Measurements from ENCODE around the gene CDK13. TPM values are rescaled to one million over a fixed set of nuclear protein-coding genes. Genes with fewer than 3 reads are reported as not detected.
"Not testable (repeated sequence)": the region's sequence is repeated elsewhere in the genome, so short reads cannot be mapped to it uniquely, and the experiment has no call there.

The CDK13 gene
- total RNA-seq, 2 experiments from 2014 or later: 29.6 to 30.5 TPM

GRCh38 chr7:40117199-40117598 is 167.1 kb downstream of the CDK13 start:
- H3K27me3 Mint-ChIP-seq; POLR2A ChIA-PET; H3K36me3 Mint-ChIP-seq; H3K9me3 Mint-ChIP-seq; H3K4me1 Mint-ChIP-seq (ENCODE audit: low read depth); DNase-seq; CTCF ChIA-PET; H3K27ac Mint-ChIP-seq; intact Hi-C loops (cut with micrococcal nuclease); H3K4me3 Mint-ChIP-seq: not testable (repeated sequence)

GRCh38 chr7:40118201-40118600 is 168.1 kb downstream of the CDK13 start:
- H3K9me3 Mint-ChIP-seq; H3K27me3 Mint-ChIP-seq; intact Hi-C loops (cut with micrococcal nuclease); H3K36me3 Mint-ChIP-seq; H3K4me3 Mint-ChIP-seq; DNase-seq; H3K27ac Mint-ChIP-seq; POLR2A ChIA-PET; CTCF ChIA-PET; H3K4me1 Mint-ChIP-seq (ENCODE audit: low read depth): not testable (repeated sequence)

DNA sequence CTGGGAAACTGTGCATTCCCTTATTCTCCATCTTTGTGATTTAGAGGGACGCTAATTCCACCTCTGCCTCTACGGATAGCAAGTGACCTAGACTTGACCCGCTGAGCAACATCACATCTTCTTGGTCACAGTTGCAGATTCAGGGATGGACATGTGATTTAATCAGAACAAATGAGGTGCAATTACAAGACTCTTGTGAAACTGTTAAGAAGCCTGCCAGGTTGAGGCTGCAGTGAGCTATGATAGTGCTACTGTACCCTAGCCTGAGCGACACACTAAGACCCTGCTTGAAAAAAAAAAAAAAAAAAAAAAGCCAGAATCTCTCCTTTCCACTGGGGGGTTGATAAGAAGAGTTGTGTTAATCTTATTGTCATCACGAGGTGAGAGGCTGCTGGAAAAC is 170.0 kb downstream of the CDK13 start:
- Mint-ChIP-seq H3K9me3 (no peaks in the 10 kb centered on the region), H3K4me1 (ENCODE audit: low read depth) (no peaks in the 10 kb centered on the region), H3K4me3 (no peak overlapping the region), H3K27ac (no peak overlapping the region), H3K36me3 (peaks cover 3% of the 10 kb centered on the region), H3K27me3 (no peaks in the 10 kb centered on the region)
- intact Hi-C loops (cut with micrococcal nuclease): no loop called here
- ChIA-PET CTCF (no interaction called here), POLR2A (interaction anchor here (0.6 kb wide), 1 partner anchor 1394 kb away, joined by 4 read pairs; no protein-coding TSS in a partner anchor)
- DNase-seq: no peak

DNA sequence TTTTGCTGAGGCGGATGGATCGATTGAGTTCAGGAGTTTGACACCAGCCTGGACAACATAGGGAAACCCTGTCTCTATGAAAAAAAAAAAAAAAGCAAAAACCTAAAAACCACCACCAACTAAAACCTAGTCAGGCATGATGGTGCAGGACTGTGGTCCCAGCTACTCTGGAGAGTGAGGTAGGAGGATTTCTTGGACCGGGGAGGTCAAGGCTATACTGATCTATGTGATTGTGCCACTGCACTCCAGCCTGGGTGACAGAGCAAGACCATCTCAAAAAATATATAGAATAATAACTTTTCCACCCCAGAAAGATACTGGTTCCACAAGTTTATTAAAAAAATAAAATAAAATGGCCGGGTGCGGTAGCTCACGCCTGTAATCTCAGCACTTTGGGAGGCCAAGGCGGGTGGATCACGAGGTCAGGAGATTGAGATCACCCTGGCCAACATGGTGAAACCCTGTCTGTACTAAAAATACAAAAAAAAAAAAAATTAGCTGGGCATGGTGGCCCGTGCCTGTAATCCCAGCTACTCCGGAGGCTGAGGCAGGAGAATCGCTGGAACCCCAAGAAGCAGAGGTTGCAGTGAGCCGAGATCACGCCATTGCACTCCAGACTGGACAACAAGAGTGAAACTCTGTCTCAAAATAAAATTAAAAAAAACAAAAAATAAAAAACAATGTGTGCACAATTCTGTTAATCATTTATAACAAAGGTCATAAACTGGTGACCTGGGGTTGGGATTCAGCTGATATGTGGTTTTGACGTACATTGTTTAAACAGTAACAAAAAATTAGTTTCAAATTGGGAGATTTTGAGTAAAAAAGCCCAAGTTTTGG is 172.3 kb downstream of the CDK13 start:
- H3K27me3 Mint-ChIP-seq; H3K9me3 Mint-ChIP-seq; H3K4me3 Mint-ChIP-seq; POLR2A ChIA-PET; intact Hi-C loops (cut with micrococcal nuclease); DNase-seq; H3K27ac Mint-ChIP-seq; H3K4me1 Mint-ChIP-seq (ENCODE audit: low read depth); H3K36me3 Mint-ChIP-seq: not testable (repeated sequence)
- CTCF ChIA-PET: interaction anchor here (0.6 kb wide), 2 partner anchors 14 to 1353 kb away, joined by 3 read pairs; no protein-coding TSS in a partner anchor

GRCh38 chr7:40122940-40123254 is 172.8 kb downstream of the CDK13 start:
- ChIA-PET CTCF (interaction anchor here (0.6 kb wide), 1 partner anchor 14 kb away, joined by 3 read pairs; no protein-coding TSS in a partner anchor), POLR2A (no interaction called here)
- Mint-ChIP-seq H3K4me3 (no peak overlapping the region), H3K36me3 (peaks cover 4% of the 10 kb centered on the region), H3K27ac (no peak overlapping the region), H3K9me3 (no peaks in the 10 kb centered on the region), H3K4me1 (ENCODE audit: low read depth) (peaks cover 1% of the 10 kb centered on the region), H3K27me3 (no peaks in the 10 kb centered on the region)
- intact Hi-C loops (cut with micrococcal nuclease): no loop called here
- DNase-seq: no peak

DNA sequence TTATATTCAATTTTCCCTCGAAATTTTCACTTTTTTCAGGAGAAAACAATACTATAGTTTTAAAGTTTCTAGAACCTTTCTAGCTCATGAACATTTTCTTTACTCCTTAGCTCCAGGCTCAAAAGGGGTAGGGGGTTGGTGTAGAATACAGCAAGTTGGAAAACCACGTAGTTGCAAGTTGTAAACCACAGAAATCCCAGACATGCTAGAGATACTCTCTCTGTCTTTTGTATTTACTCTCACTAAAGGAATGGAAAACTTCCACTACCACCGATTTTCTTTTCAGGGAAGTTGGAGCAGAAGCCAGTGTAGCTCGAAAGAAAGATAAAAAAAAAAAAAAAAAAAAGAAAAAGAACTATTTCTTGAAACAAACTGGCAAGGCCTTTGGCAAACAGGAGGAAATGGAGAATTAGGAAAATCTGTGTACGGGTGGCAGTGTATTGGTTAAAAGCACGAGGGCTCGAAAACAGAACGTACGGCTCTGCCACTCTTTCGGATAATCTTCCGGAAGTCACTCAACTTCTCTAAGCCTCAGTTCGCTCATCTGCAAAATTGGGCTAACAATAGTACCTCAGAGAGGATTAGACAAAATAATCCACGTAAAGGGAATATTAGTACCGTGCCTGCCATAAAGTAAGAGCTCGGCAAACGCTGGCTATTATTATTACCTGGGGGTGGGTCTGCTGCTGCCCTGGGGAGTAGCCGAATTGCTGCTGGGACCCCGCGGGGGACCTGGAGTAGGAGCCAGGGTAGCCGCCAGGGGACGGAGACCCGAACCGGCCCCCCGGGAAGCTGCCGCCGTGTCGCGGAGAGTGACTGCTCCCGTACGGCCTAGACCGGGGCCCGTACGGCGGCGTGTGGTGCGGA is 183.7 kb downstream of the CDK13 start:
- Mint-ChIP-seq H3K4me3 (peak overlapping the region; percentile 92), H3K4me1 (ENCODE audit: low read depth) (peaks cover 26% of the 10 kb centered on the region), H3K27me3 (peaks cover 3% of the 10 kb centered on the region), H3K36me3 (peaks cover 5% of the 10 kb centered on the region), H3K9me3 (no peaks in the 10 kb centered on the region), H3K27ac (peak overlapping the region; percentile 97)
- POLR2A ChIA-PET: interaction anchor here (0.6 to 1.6 kb wide), 6 partner anchors 10 to 1225 kb away, joined by 3 to 6 read pairs (median 4); partner anchors contain the start of genes CDK13 and VPS41
- DNase-seq: no peak
- intact Hi-C loops (cut with micrococcal nuclease): loop anchor here (1.0 to 5.0 kb wide), 7 partner anchors 154 to 1226 kb away; partner anchors contain the start of genes RALA, VPS41 and YAE1
- CTCF ChIA-PET: interaction anchor here (0.8 to 2.8 kb wide), 11 partner anchors 8 to 553 kb away, joined by 3 to 17 read pairs (median 4); partner anchors contain the start of gene CDK13

DNA sequence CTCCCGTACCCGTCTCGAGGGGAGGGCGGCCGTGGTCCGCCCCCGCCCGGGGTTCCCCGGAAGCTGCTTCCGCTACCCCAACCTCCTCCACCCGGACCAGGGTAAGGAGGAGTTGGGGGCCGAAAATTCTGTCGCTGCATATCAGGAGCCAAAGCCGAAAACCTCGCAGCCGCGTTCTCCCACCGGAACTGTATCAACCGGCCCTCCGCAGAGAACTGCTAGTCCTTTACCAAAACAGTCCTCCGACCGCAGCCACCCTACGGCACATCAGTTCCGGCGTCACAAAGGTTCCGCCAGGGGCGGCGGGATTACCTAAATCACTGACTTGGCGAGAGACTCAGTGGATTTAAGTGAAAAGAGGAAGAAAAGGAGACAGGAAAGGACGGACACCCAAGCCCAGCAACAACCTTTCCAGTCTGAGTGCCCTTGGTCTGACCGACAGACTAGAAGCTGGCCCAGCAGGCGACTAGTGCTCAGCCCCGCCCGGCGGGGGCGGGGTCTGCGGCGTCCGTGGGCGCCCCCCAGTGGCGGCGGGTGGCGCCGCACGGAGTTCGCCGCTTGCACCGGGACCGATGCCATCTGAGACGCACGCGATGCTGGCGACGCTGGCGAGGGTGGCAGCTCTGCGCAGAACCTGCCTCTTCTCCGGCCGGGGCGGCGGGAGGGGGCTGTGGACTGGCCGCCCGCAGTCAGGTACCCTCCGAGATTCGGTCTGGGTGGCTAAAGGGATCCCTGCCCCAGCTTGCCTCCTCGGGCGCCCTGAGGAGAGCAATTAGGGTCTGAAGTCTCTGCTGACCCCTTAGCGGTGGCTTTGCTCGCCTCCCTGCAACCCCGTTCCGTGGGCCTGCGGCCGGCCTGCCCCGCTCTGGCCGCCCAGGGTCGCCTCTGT is 184.6 kb downstream of the CDK13 start, which contains the start of the genes MPLKIP and SUGCT:
MPLKIP (minus strand) TSS at position 195 of the 889 bp plus-strand sequence; CDS start at position 140, 55 bp downstream.
SUGCT (plus strand) TSS at position 578 of the 889 bp plus-strand sequence.
- H3K27ac Mint-ChIP-seq: peak within 1 kb of the TSS; percentile 97
- no peaks in the 10 kb centered on the region for H3K9me3 Mint-ChIP-seq
- peak; percentile 88 for DNase-seq
- intact Hi-C loops (cut with micrococcal nuclease): loop anchor here (1.0 to 5.0 kb wide), 7 partner anchors 155 to 1227 kb away; partner anchors contain the start of genes RALA, VPS41 and YAE1
- peak within 1 kb of the TSS; percentile 92 for H3K4me3 Mint-ChIP-seq
- H3K36me3 Mint-ChIP-seq: peaks cover 5% of the 10 kb centered on the region
- ChIA-PET CTCF (interaction anchor here (0.8 to 2.8 kb wide), 13 partner anchors 9 to 554 kb away, joined by 3 to 17 read pairs (median 4); partner anchors contain the start of gene CDK13), POLR2A (interaction anchor here (0.6 to 1.6 kb wide), 9 partner anchors 11 to 1226 kb away, joined by 3 to 6 read pairs (median 3); partner anchors contain the start of genes CDK13 and VPS41)
- H3K27me3 Mint-ChIP-seq: peaks cover 6% of the 10 kb centered on the region
- peaks cover 22% of the 10 kb centered on the region for H3K4me1 Mint-ChIP-seq (ENCODE audit: low read depth)

DNA sequence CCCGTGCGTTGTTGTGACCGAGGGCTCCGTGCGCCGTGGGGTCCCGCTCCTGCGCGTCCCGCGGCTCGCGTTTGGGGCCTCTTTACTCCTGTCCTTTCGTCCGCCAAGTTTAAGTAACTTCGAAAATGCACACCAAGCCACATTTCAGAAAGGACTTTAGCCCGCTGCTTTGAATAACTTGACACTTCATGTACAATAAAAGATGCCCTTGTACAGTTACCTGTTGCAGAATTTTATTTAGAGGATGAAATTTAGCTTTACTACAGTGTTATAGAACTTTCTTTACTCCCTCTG is 185.2 kb downstream of the CDK13 start:
- Mint-ChIP-seq H3K4me1 (ENCODE audit: low read depth) (peaks cover 22% of the 10 kb centered on the region), H3K27me3 (peaks cover 6% of the 10 kb centered on the region), H3K4me3 (peak overlapping the region; percentile 63), H3K27ac (no peak overlapping the region), H3K36me3 (peaks cover 5% of the 10 kb centered on the region), H3K9me3 (no peaks in the 10 kb centered on the region)
- CTCF ChIA-PET: interaction anchor here (0.9 to 2.8 kb wide), 8 partner anchors 10 to 555 kb away, joined by 3 to 17 read pairs (median 4); no protein-coding TSS in a partner anchor
- no peak for DNase-seq
- intact Hi-C loops (cut with micrococcal nuclease): no loop called here
- POLR2A ChIA-PET: interaction anchor here (0.6 to 1.5 kb wide), 6 partner anchors 23 to 555 kb away, joined by 3 to 6 read pairs (median 3); partner anchors contain the start of gene CDK13

GRCh38 chr7:40137563-40137962 is 187.5 kb downstream of the CDK13 start:
- Mint-ChIP-seq H3K27ac (no peak overlapping the region), H3K9me3 (no peaks in the 10 kb centered on the region), H3K36me3 (no peaks in the 10 kb centered on the region), H3K27me3 (peaks cover 6% of the 10 kb centered on the region), H3K4me3 (no peak overlapping the region), H3K4me1 (ENCODE audit: low read depth) (peaks cover 11% of the 10 kb centered on the region)
- CTCF ChIA-PET: no interaction called here
- POLR2A ChIA-PET: no interaction called here
- intact Hi-C loops (cut with micrococcal nuclease): no loop called here
- no peak for DNase-seq

GRCh38 chr7:40138973-40139372 is 188.9 kb downstream of the CDK13 start:
- intact Hi-C loops (cut with micrococcal nuclease): no loop called here
- ChIA-PET CTCF (no interaction called here), POLR2A (no interaction called here)
- peaks cover 3% of the 10 kb centered on the region for H3K4me1 Mint-ChIP-seq (ENCODE audit: low read depth)
- H3K27ac Mint-ChIP-seq: no peak overlapping the region
- H3K27me3 Mint-ChIP-seq: peaks cover 10% of the 10 kb centered on the region
- no peak overlapping the region for H3K4me3 Mint-ChIP-seq
- no peaks in the 10 kb centered on the region for H3K36me3 Mint-ChIP-seq
- no peak for DNase-seq
- H3K9me3 Mint-ChIP-seq: no peaks in the 10 kb centered on the region

DNA sequence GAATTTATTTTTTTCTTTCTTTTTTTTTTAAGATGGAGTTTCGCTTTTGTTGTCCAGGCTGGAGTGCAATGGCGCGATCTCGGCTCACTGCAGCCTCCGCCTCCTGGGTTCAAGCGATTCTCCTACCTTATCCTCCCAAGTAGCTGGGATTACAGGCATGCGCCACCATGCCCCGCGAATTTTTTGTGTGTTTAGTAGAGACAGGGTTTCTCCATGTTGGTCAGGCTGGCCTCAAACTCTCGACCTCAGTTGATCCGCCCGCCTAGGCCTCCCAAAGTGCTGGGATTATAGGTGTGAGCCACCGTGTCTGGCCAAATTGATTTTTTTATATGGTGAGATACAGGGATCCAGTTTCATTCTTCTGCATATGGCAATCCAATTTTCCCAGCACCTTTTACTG is 189.8 kb downstream of the CDK13 start:
- H3K4me1 Mint-ChIP-seq (ENCODE audit: low read depth); POLR2A ChIA-PET; CTCF ChIA-PET; H3K27ac Mint-ChIP-seq; H3K4me3 Mint-ChIP-seq; H3K9me3 Mint-ChIP-seq; intact Hi-C loops (cut with micrococcal nuclease); DNase-seq; H3K36me3 Mint-ChIP-seq: not testable (repeated sequence)
- peaks cover 12% of the 10 kb centered on the region for H3K27me3 Mint-ChIP-seq

Measured in activated CD4-positive, alpha-beta memory T cell treated with anti-CD3 and anti-CD28 coated beads for 36 hours (primary cell).